Measurements from ENCODE around the gene ZNF735.
"Not testable (repeated sequence)": the region's sequence is repeated elsewhere in the genome, so short reads cannot be mapped to it uniquely, and the experiment has no call there.

The ZNF735 gene

DNA sequence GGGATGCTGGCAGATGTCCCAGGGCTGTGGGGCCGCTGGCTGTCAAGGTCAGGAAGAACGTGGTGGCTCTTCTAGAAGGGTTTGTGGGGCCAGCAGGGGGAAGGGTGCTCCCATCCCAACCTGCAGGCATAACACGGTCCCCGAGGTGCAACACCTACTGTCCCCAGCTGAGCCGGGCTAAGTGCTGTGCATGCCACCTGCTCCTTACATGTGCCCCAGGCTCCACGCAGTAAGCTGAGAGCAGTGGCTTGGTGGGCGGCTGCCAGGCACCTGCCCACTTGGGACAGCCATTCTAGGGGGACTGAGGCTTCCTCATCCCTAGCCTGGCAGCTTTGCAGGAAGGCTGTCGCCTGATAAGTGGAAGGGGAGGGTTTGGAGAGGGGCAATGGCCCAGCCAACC is 14.2 kb upstream of the ZNF735 start:
- Histone ChIP-seq H3K4me1 (ENCODE audit: control insufficient read depth, insufficient read depth, low read length) (no peaks in the 10 kb centered on the region), H3K4me3 (ENCODE audit: low read depth, low read length) (no peak overlapping the region), H3K9me3 (ENCODE audit: control insufficient read depth, insufficient read depth, low read length) (peaks cover 7% of the 10 kb centered on the region)

DNA sequence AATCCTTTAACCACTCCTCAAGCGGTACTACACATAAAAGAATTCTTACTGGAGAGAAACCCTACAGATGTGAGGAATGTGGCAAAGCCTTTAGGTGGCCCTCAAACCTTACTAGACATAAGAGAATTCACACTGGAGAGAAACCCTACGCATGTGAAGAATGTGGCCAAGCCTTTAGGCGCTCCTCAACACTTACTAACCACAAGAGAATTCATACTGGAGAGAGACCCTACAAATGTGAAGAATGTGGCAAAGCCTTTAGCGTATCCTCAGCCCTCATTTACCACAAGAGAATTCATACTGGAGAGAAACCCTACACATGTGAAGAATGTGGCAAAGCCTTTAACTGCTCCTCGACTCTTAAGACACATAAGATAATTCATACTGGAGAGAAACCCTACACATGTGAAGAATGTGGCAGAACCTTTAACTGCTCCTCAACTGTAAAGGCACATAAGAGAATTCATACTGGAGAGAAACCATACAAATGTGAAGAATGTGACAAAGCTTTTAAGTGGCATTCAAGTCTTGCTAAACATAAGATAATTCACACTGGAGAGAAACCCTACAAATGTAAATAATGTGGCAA is 12.8 kb downstream of the ZNF735 start:
- H3K27me3 ChIP-seq (ENCODE audit: control insufficient read depth, insufficient read depth, low read length); H3K4me3 ChIP-seq (ENCODE audit: low read depth, low read length); H3K36me3 ChIP-seq (ENCODE audit: control insufficient read depth, insufficient read depth, low read length); H3K9ac ChIP-seq (ENCODE audit: low read depth, low read length); H3K4me1 ChIP-seq (ENCODE audit: control insufficient read depth, insufficient read depth, low read length); H3K9me3 ChIP-seq (ENCODE audit: control insufficient read depth, insufficient read depth, low read length): not testable (repeated sequence)

More for the DNA sequence above, 14.2 kb upstream of the ZNF735 start:
- no peak overlapping the region for H3K9ac ChIP-seq (ENCODE audit: low read depth, low read length)
- H3K27me3 ChIP-seq (ENCODE audit: control insufficient read depth, insufficient read depth, low read length) = no peaks in the 10 kb centered on the region
- H3K36me3 ChIP-seq (ENCODE audit: control insufficient read depth, insufficient read depth, low read length) = no peaks in the 10 kb centered on the region

DNA sequence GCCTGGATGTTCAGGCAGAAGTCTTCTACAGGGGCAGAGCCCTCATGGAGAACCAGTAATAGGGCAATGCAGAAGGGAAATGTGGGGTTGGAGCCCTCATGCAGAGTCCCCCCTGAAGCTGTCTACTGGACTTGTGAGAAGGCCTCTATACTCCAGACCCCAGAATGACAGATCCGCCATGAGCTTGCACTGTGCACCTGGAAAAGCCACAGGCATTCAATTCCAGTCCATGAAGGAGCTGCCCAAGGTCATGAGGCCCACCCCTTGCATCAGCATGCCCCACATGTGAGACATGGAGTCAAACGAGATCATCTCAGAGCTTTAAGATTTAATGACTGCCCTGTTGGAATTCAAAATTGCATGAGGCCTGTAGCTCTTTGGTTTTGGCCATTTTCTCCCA is 16.4 kb downstream of the ZNF735 start:
- H3K4me3 ChIP-seq (ENCODE audit: low read depth, low read length) = no peak overlapping the region
- no peaks in the 10 kb centered on the region for H3K4me1 ChIP-seq (ENCODE audit: control insufficient read depth, insufficient read depth, low read length)
- H3K36me3 ChIP-seq (ENCODE audit: control insufficient read depth, insufficient read depth, low read length) = no peaks in the 10 kb centered on the region
- peaks cover 18% of the 10 kb centered on the region for H3K9me3 ChIP-seq (ENCODE audit: control insufficient read depth, insufficient read depth, low read length)
- no peaks in the 10 kb centered on the region for H3K27me3 ChIP-seq (ENCODE audit: control insufficient read depth, insufficient read depth, low read length)
- H3K9ac ChIP-seq (ENCODE audit: low read depth, low read length) = no peak overlapping the region

DNA sequence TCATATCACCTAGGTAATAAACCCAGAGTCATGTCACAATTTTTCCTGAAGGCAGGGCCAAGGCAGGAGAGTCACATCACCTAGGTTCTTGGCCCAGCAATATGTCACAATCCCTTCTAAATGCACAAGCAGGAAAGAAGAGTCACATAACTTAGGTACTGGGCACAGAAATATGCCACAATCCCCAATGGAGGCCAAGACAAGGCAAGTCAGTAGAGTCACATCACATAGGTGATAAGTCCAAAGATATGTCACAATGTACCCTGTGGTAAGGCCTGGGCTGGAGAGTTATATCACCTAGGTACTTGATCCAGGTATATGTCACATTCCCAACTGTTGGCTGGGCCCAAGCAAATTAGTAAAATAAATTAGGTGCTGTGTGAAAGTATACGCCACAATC is 21.2 kb downstream of the ZNF735 start, which contains the start of gene ZNF679:
Gene ZNF679, plus strand, starts transcription at position 301 of the 400 bp plus-strand sequence. CDS start 20,644 bp downstream, outside the sequence.
- peaks cover 40% of the 10 kb centered on the region for H3K9me3 ChIP-seq (ENCODE audit: control insufficient read depth, insufficient read depth, low read length)
- not testable (repeated sequence) for H3K36me3 ChIP-seq (ENCODE audit: control insufficient read depth, insufficient read depth, low read length); H3K4me3 ChIP-seq (ENCODE audit: low read depth, low read length); H3K9ac ChIP-seq (ENCODE audit: low read depth, low read length); H3K27me3 ChIP-seq (ENCODE audit: control insufficient read depth, insufficient read depth, low read length); H3K4me1 ChIP-seq (ENCODE audit: control insufficient read depth, insufficient read depth, low read length)

DNA sequence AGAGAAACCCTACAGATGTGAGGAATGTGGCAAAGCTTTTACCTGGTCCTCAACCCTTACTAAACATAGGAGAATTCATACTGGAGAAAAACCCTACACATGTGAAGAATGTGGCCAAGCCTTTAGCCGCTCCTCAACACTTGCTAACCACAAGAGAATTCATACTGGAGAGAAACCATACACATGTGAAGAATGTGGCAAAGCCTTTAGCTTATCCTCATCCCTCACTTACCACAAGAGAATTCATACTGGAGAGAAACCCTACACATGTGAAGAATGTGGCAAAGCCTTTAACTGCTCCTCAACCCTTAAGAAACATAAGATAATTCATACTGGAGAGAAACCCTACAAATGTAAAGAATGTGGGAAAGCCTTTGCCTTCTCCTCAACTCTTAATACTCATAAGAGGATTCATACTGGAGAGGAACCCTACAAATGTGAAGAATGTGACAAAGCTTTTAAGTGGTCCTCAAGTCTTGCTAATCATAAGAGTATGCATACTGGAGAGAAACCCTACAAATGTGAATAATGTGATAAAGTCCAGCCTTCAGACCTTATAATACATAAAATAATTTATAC is 59.4 kb downstream of the ZNF735 start:
- no peaks in the 10 kb centered on the region for H3K27me3 ChIP-seq (ENCODE audit: control insufficient read depth, insufficient read depth, low read length)
- H3K4me3 ChIP-seq (ENCODE audit: low read depth, low read length) = no peak overlapping the region
- H3K4me1 ChIP-seq (ENCODE audit: control insufficient read depth, insufficient read depth, low read length) = no peaks in the 10 kb centered on the region
- no peaks in the 10 kb centered on the region for H3K36me3 ChIP-seq (ENCODE audit: control insufficient read depth, insufficient read depth, low read length)
- peaks cover 16% of the 10 kb centered on the region for H3K9me3 ChIP-seq (ENCODE audit: control insufficient read depth, insufficient read depth, low read length)
- H3K9ac ChIP-seq (ENCODE audit: low read depth, low read length) = no peak overlapping the region
